ENCODE data around the gene DNAJC3. TPM values are rescaled to one million over a fixed set of nuclear protein-coding genes. Genes with fewer than 3 reads are reported as not detected.

DNAJC3 gene
- 11.5 to 26.4 TPM (median 23.8 TPM) in 3 replicates for polyA plus RNA-seq
- polyA plus RNA-seq (2011; ENCODE audit: low read depth), result 24.2 TPM
- polyA plus RNA-seq (2011; cell fraction: cytosol; rRNA removed), result 6.4 and 12.8 TPM in 2 replicates
- polyA plus RNA-seq (2011; cell fraction: nucleus; rRNA removed), result 19.9 and 26.5 TPM in 2 replicates
- 17.0 and 29.2 TPM in 2 replicates for polyA plus RNA-seq (2012; ENCODE audit: low replicate concordance)
- polyA minus RNA-seq, result 12.7 to 40.5 TPM (median 21.2 TPM) in 3 replicates
- polyA minus RNA-seq (2011; cell fraction: cytosol; rRNA and poly(A)+ RNA removed), result 15.7 TPM
- polyA minus RNA-seq (2011; cell fraction: nucleus; rRNA and poly(A)+ RNA removed), result 27.2 and 46.9 TPM in 2 replicates

GRCh38 chr13:95676762-95677563 is at the start of gene DNAJC3:
Gene DNAJC3, plus strand, starts transcription at chr13:95677139. Its CDS starts 117 bp downstream, at chr13:95677256.
- H3K79me2 ChIP-seq (ENCODE audit: control insufficient read depth, insufficient read depth, low read length), result peaks cover 57% of the 10 kb centered on the region
- DNase-seq (ENCODE audit: low read depth, low spot score) (peak; percentile 63), FAIRE-seq (no peak)
- H3K4me3 ChIP-seq (ENCODE audit: control insufficient read depth in 2 of 3, extremely low read depth in 1 of 3, insufficient read depth in 2 of 3, low read depth in 1 of 3, low read length in 3 of 3), result peak within 1 kb of the TSS; percentile 54 to 97 (median 96)
- H3K9me1 ChIP-seq (ENCODE audit: control insufficient read depth, extremely low read depth, insufficient read depth, low read length), result peaks cover 2% of the 10 kb centered on the region
- peak within 1 kb of the TSS; percentile 95 for H3K27ac ChIP-seq (ENCODE audit: control insufficient read depth, insufficient read depth, low read length)
- H3K4me1 ChIP-seq (ENCODE audit: control insufficient read depth, extremely low read depth, insufficient read depth, low read length), result peaks cover 25% of the 10 kb centered on the region
- TF ChIP-seq CTCF (optimal IDR thresholded peaks at IDR 0.05 in 1 of 3, IDR thresholded peaks at IDR 0.05 in 1 of 3, conservative IDR thresholded peaks at IDR 0.05 in 1 of 3; ENCODE audit: extremely low read depth in 1 of 3, insufficient read depth in 2 of 3, low read length in 3 of 3) (no peak), EZH2 (IDR thresholded peaks at IDR 0.05; ENCODE audit: low read length) (no peak)
- H2AFZ ChIP-seq (ENCODE audit: control insufficient read depth, low read length), result peak within 1 kb of the TSS; percentile 99
- no peaks in the 10 kb centered on the region for H3K27me3 ChIP-seq (ENCODE audit: control insufficient read depth, extremely low read depth, insufficient read depth, low read length)
- peak within 1 kb of the TSS; percentile 98 for H3K9ac ChIP-seq (ENCODE audit: control insufficient read depth, extremely low read depth, insufficient read depth, low read length)
- dilution Hi-C loops (cut with MboI; ENCODE audit: extremely low pct_ligation_motif_present, low sequenced_read_pairs), result no loop called here
- H3K4me2 ChIP-seq (ENCODE audit: control insufficient read depth, extremely low read depth, insufficient read depth, low read depth, low read length), result peak within 1 kb of the TSS; percentile 92
- peaks cover 3% of the 10 kb centered on the region for H4K20me1 ChIP-seq (ENCODE audit: control insufficient read depth, extremely low read depth, insufficient read depth, low read length)
- H3K9me3 ChIP-seq (ENCODE audit: control insufficient read depth, low read depth, low read length), result no peaks in the 10 kb centered on the region
- H3K36me3 ChIP-seq (ENCODE audit: control insufficient read depth in 2 of 2, extremely low read depth in 1 of 2, insufficient read depth in 2 of 2, low read length in 2 of 2), result no peaks in the 10 kb centered on the region

GRCh38 chr13:95627590-95627989 is 49.3 kb upstream of the DNAJC3 start:
- no peak overlapping the region for H3K9ac ChIP-seq (ENCODE audit: control insufficient read depth, extremely low read depth, insufficient read depth, low read length)
- H3K9me1 ChIP-seq (ENCODE audit: control insufficient read depth, extremely low read depth, insufficient read depth, low read length), result no peaks in the 10 kb centered on the region
- no peak overlapping the region for H2AFZ ChIP-seq (ENCODE audit: control insufficient read depth, low read length)
- dilution Hi-C loops (cut with MboI; ENCODE audit: extremely low pct_ligation_motif_present, low sequenced_read_pairs), result no loop called here
- no peak for DNase-seq (ENCODE audit: low read depth, low spot score)
- no peaks in the 10 kb centered on the region for H3K27me3 ChIP-seq (ENCODE audit: control insufficient read depth, extremely low read depth, insufficient read depth, low read length)
- no peaks in the 10 kb centered on the region for H3K9me3 ChIP-seq (ENCODE audit: control insufficient read depth, low read depth, low read length)
- no peak overlapping the region for H3K4me2 ChIP-seq (ENCODE audit: control insufficient read depth, extremely low read depth, insufficient read depth, low read depth, low read length)
- H3K79me2 ChIP-seq (ENCODE audit: control insufficient read depth, insufficient read depth, low read length), result no peaks in the 10 kb centered on the region
- H3K27ac ChIP-seq (ENCODE audit: control insufficient read depth, insufficient read depth, low read length), result no peak overlapping the region
- no peaks in the 10 kb centered on the region for H4K20me1 ChIP-seq (ENCODE audit: control insufficient read depth, extremely low read depth, insufficient read depth, low read length)
- FAIRE-seq, result no peak
- no peak for TF ChIP-seq EZH2 (IDR thresholded peaks at IDR 0.05; ENCODE audit: low read length)
- no peak for TF ChIP-seq CTCF (optimal IDR thresholded peaks at IDR 0.05 in 1 of 3, IDR thresholded peaks at IDR 0.05 in 1 of 3, conservative IDR thresholded peaks at IDR 0.05 in 1 of 3; ENCODE audit: extremely low read depth in 1 of 3, insufficient read depth in 2 of 3, low read length in 3 of 3)
- no peak overlapping the region for H3K4me3 ChIP-seq (ENCODE audit: control insufficient read depth in 2 of 3, extremely low read depth in 1 of 3, insufficient read depth in 2 of 3, low read depth in 1 of 3, low read length in 3 of 3)
- H3K36me3 ChIP-seq (ENCODE audit: control insufficient read depth in 2 of 2, extremely low read depth in 1 of 2, insufficient read depth in 2 of 2, low read length in 2 of 2), result no peaks in the 10 kb centered on the region
- H3K4me1 ChIP-seq (ENCODE audit: control insufficient read depth, extremely low read depth, insufficient read depth, low read length), result no peaks in the 10 kb centered on the region
